K562 (cell line): ENCODE results near the gene FIS1. TPM values are rescaled to one million over a fixed set of nuclear protein-coding genes. Genes with fewer than 3 reads are reported as not detected.
A peak's percentile ranks its signal among the peaks of the same experiment; 100 is the strongest.

Experiments used
- ATAC-seq: fragments of 200-7000 bp; cut with Tn5 transposase; 3 replicates; pipeline ENCODE4 v1.9.1; 2020; ENCODE audit warnings: moderate library complexity
- BruUV-seq: library from RNA; stranded (reverse); fragments of 400-500 nt; replicated peaks from 2 replicates; lab custom pipeline; 2021; lab: Mats Ljungman, UMichigan
- CTCF ChIA-PET: fragments of 300-600 bp; formaldehyde crosslinking; extraction: SDS; loops from one replicate; lab custom pipeline; 2021; ENCODE audit warnings: low intra/inter-chr PET ratio; lab: Yijun Ruan, JAX
- POLR2A ChIA-PET: fragments of 300-600, 350-650 bp; sonication (Branson Sonifier 250); formaldehyde crosslinking; extraction: SDS; loops from one replicate; lab custom pipeline; 2021; ENCODE audit warnings: antibody characterized with exemption, inconsistent platforms; lab: Yijun Ruan, JAX
- DNase-seq, 4 experiments: peaks; one replicate each; pipeline versions ENCODE4 v3.0.0 to v3.0.0-alpha.2; 2011 to 2018; ENCODE audit warnings: low spot score in 3 of 4, mixed read lengths in 3 of 4; ENCODE audit errors: extremely low read depth in 1 of 4
- FAIRE-seq: peaks from 2 replicates; lab custom pipeline; 2011; peaks lifted over from hg19 to GRCh38; lab: Jason Lieb, UNC
- H2AFZ ChIP-seq: 2 replicates; pipeline ENCODE4 v1.6.0; 2011; ENCODE audit warnings: low read depth, low read length, control low read depth, inconsistent platforms
- H3K27ac ChIP-seq: fragments of 200-600 bp; 3 replicates; pipeline ENCODE4 v1.8.0; 2011; ENCODE audit warnings: low read depth, mild to moderate bottlenecking, control low read depth, inconsistent platforms, low read length, moderate library complexity, mixed read lengths; ENCODE audit errors: extremely low read depth
- H3K27me3 ChIP-seq, 2 experiments: fragments of 300-600 bp in 1 of 2; 2 replicates in 1 of 2; 3 replicates in 1 of 2; pipeline versions ENCODE4 v1.6.0 to v1.8.0; 2011; ENCODE audit warnings: inconsistent platforms in 2 of 2, low read length in 2 of 2, mild to moderate bottlenecking in 1 of 2, mixed read lengths in 1 of 2, moderate library complexity in 1 of 2; ENCODE audit not compliant: control insufficient read depth in 2 of 2, insufficient read depth in 2 of 2
- H3K36me3 ChIP-seq: fragments of 300-600 bp; 3 replicates; pipeline ENCODE4 v1.8.0; 2011; ENCODE audit warnings: mild to moderate bottlenecking, low read length, inconsistent platforms; ENCODE audit not compliant: control insufficient read depth, insufficient read depth
- H3K4me1 ChIP-seq, 2 experiments: fragments of 200-600 bp in 1 of 2; replicated peaks in 1 of 2; 2 replicates in 1 of 2; 3 replicates in 1 of 2; pipeline versions ENCODE4 v1.5.1 to v1.8.0; 2011; ENCODE audit warnings: inconsistent platforms in 2 of 2, low read length in 2 of 2, mild to moderate bottlenecking in 1 of 2, mixed read lengths in 1 of 2, moderate library complexity in 1 of 2; ENCODE audit not compliant: control insufficient read depth in 2 of 2, insufficient read depth in 2 of 2
- H3K4me2 ChIP-seq: 2 replicates; pipeline ENCODE4 v1.6.1; 2011; ENCODE audit warnings: low read length, control low read depth, inconsistent platforms, mixed read lengths; ENCODE audit not compliant: insufficient read depth
- H3K4me3 ChIP-seq: fragments of 200-600 bp; sonication (generic), shearing (Covaris generic); 2 replicates; pipeline ENCODE4 v1.5.1; 2016; ENCODE audit warnings: control low read depth, inconsistent platforms
- H3K79me2 ChIP-seq: fragments of 200-600 bp; 3 replicates; pipeline ENCODE4 v1.8.0; 2011; ENCODE audit warnings: low read length, inconsistent platforms; ENCODE audit not compliant: control insufficient read depth, insufficient read depth
- H3K9ac ChIP-seq, 2 experiments: 2 replicates each; pipeline versions ENCODE4 v1.6.0 to v1.6.1; 2011; ENCODE audit warnings: low read depth in 2 of 2, low read length in 2 of 2, control low read depth in 1 of 2, inconsistent platforms in 1 of 2, mild to moderate bottlenecking in 1 of 2, mixed read lengths in 1 of 2; ENCODE audit not compliant: insufficient read depth in 1 of 2
- H3K9me1 ChIP-seq: one replicate; pipeline ENCODE4 v1.6.0; 2011; ENCODE audit warnings: inconsistent platforms, mild to moderate bottlenecking, low read length, moderate library complexity; ENCODE audit not compliant: control insufficient read depth, insufficient read depth
- H3K9me3 ChIP-seq: replicated peaks from 2 replicates; pipeline ENCODE4 v1.5.1; 2011; ENCODE audit warnings: low read depth, low read length, inconsistent platforms; ENCODE audit not compliant: control insufficient read depth, insufficient read depth
- H4K20me1 ChIP-seq: replicated peaks from 2 replicates; pipeline ENCODE4 v1.6.1; 2011; ENCODE audit warnings: low read length, inconsistent platforms, mixed read lengths; ENCODE audit not compliant: control insufficient read depth, insufficient read depth
- BHLHE40 ChIP-seq: IDR thresholded peaks from 2 replicates; pipeline ENCODE4 v1.6.1; 2011; ENCODE audit warnings: low read length, improper control_type of control experiment
- EHMT2 ChIP-seq: fragments of 450-650 bp; IDR thresholded peaks from 2 replicates; pipeline ENCODE4 v1.6.1; 2018; ENCODE audit warnings: antibody characterized with exemption
- EP400 ChIP-seq: fragments of 450-650 bp; IDR thresholded peaks from 2 replicates; pipeline ENCODE4 v1.6.1; 2017; ENCODE audit warnings: antibody characterized with exemption, mild to moderate bottlenecking, moderate library complexity
- HDAC3 ChIP-seq: fragments of 450-650 bp; IDR thresholded peaks from 2 replicates; pipeline ENCODE4 v1.6.1; 2018; ENCODE audit warnings: borderline replicate concordance, mild to moderate bottlenecking, moderate library complexity; ENCODE audit not compliant: partially characterized antibody
- HMG20B ChIP-seq: fragments of 250-450 bp; sonication (Bioruptor Pico); IDR thresholded peaks from 2 replicates; pipeline ENCODE4 v1.5.0; 2021; ENCODE audit warnings: mild to moderate bottlenecking
- KAT2B ChIP-seq: IDR thresholded peaks from one replicate; pipeline ENCODE4 v1.6.1; 2012; ENCODE audit warnings: low read depth, mild to moderate bottlenecking, control low read depth, inconsistent platforms, low read length, moderate library complexity
- MYBL2 ChIP-seq, 2 experiments: fragments of 450-650 bp in 1 of 2; sonication (generic) in 1 of 2; formaldehyde crosslinking in 1 of 2; IDR thresholded peaks; 2 replicates each; pipeline versions ENCODE4 v1.6.1 to v1.8.1; 2017 to 2022; ENCODE audit warnings: borderline replicate concordance in 1 of 2, inconsistent platforms in 1 of 2, low read depth in 1 of 2, mild to moderate bottlenecking in 1 of 2, missing genetic modification reagents in 1 of 2, moderate library complexity in 1 of 2
- MYC ChIP-seq, 2 experiments: fragments of 250-450 bp in 1 of 2; sonication (Bioruptor Pico) in 1 of 2; IDR thresholded peaks; 2 replicates each; pipeline versions ENCODE4 v1.5.1 to v1.6.1; 2012 to 2021; ENCODE audit warnings: low read depth in 2 of 2, borderline replicate concordance in 1 of 2, improper control_type of control experiment in 1 of 2, low read length in 1 of 2, mild to moderate bottlenecking in 1 of 2, moderate library complexity in 1 of 2
- RBM14 ChIP-seq: fragments of 200-400 bp; formaldehyde crosslinking; IDR thresholded peaks from 2 replicates; pipeline ENCODE4 v1.6.1; 2018; ENCODE audit warnings: low read depth, mild to moderate bottlenecking, low read length, moderate library complexity, borderline replicate concordance; ENCODE audit not compliant: insufficient read depth
- RBM22 ChIP-seq: fragments of 200-400 bp; formaldehyde crosslinking; IDR thresholded peaks from 2 replicates; pipeline ENCODE4 v1.6.1; 2018; ENCODE audit warnings: low read length, low read depth; ENCODE audit not compliant: poor library complexity, severe bottlenecking
- RBM25 ChIP-seq: fragments of 200-400 bp; formaldehyde crosslinking; IDR thresholded peaks from 2 replicates; pipeline ENCODE4 v1.6.1; 2018; ENCODE audit warnings: low read length, low read depth, moderate library complexity; ENCODE audit not compliant: severe bottlenecking
- SP2 ChIP-seq: IDR thresholded peaks from 2 replicates; pipeline ENCODE4 v1.6.1; 2011; ENCODE audit warnings: mild to moderate bottlenecking, low read depth, low read length, moderate library complexity; ENCODE audit not compliant: poor library complexity, severe bottlenecking; ENCODE audit errors: extremely low read depth
- STAG1 ChIP-seq: sonication (generic); formaldehyde crosslinking; IDR thresholded peaks from 2 replicates; pipeline ENCODE4 v1.5.0; 2020; ENCODE audit warnings: missing genetic modification reagents, borderline replicate concordance
- TCF7 ChIP-seq: sonication (generic); IDR thresholded peaks from 2 replicates; pipeline ENCODE4 v1.6.1; 2016; ENCODE audit warnings: antibody characterized with exemption, borderline replicate concordance
- ZFX ChIP-seq: sonication (generic); formaldehyde crosslinking; IDR thresholded peaks from 2 replicates; pipeline ENCODE4 v1.8.0; 2022; ENCODE audit warnings: mild to moderate bottlenecking, missing genetic modification reagents, moderate library complexity
- ZKSCAN8 ChIP-seq: fragments of 200-800 bp; sonication (Bioruptor generic); IDR thresholded peaks from 2 replicates; pipeline ENCODE4 v1.6.1; 2016; ENCODE audit warnings: missing genetic modification characterization, missing compliant biosample characterization
- ZNF23 ChIP-seq: fragments of 250-450 bp; sonication (Bioruptor Pico); IDR thresholded peaks from 2 replicates; pipeline ENCODE4 v1.4.0; 2020; ENCODE audit warnings: mild to moderate bottlenecking
- ZNF586 ChIP-seq: fragments of 450-650 bp; formaldehyde crosslinking; conservative IDR thresholded peaks from 2 replicates; pipeline ENCODE4 v1.4.0; 2020; ENCODE audit warnings: mild to moderate bottlenecking, moderate library complexity
- ZNF644 ChIP-seq: fragments of 200-800 bp; sonication (Bioruptor generic); IDR thresholded peaks from 2 replicates; pipeline ENCODE4 v1.6.1; 2016; ENCODE audit warnings: low read depth, missing genetic modification characterization, missing compliant biosample characterization
- ZNF764 ChIP-seq: fragments of 250-450 bp; sonication (Bioruptor Pico); IDR thresholded peaks from 2 replicates; pipeline ENCODE4 v1.4.0; 2020; ENCODE audit warnings: low read depth, mild to moderate bottlenecking, moderate library complexity
- WGBS: fragments of 100-300 bp; shearing (Covaris generic); methylation state at CpG from one replicate; pipeline ENCODE4 v1.1.6; 2016; ENCODE audit warnings: low coverage, mixed read lengths; ENCODE audit not compliant: insufficient coverage; ENCODE audit errors: missing lambda C conversion rate; 5-methylcytosine and 5-hydroxymethylcytosine counted together
- in situ Hi-C: fragments of 300-500 bp; cut with MboI; formaldehyde crosslinking; loops from 4 replicates; pipeline ENCODE4 v1.15.0; 2018; ENCODE audit warnings: inconsistent platforms, mixed read lengths
- intact Hi-C: fragments of 100-400 bp; cut with micrococcal nuclease; formaldehyde crosslinking; loops from 2 replicates; pipeline ENCODE4 v1.14.2; 2022
- polyA plus RNA-seq, 8 experiments: library from polyadenylated mRNA; depleted of rRNA in 4 of 8; stranded (reverse) in 5 of 8; unstranded in 3 of 8; fragments of >200 nt; fragmentation: Nextera tagmentation in 2 of 8; fragmentation: Illumina TruSeq in 1 of 8; extraction: Ambion mirVana in 2 of 8; extraction: Trizol in 1 of 8; gene quantifications; 2 replicates each; pipeline versions ENCODE4 v1.2.1 to v1.2.3, GENCODE V29; 2011 to 2014; ENCODE audit warnings: inconsistent platforms in 1 of 8, missing spikeins in 1 of 8
- total RNA-seq, 7 experiments: library from RNA; depleted of rRNA in 6 of 7; stranded (reverse); fragments of >200 nt in 6 of 7; fragmentation: Illumina TruSeq in 2 of 7; extraction: Trizol in 2 of 7; gene quantifications; 2 replicates each; pipeline versions ENCODE4 v1.2.1 to v1.2.3, GENCODE V29; 2011 to 2021; ENCODE audit warnings: low replicate concordance in 1 of 7
- TF ChIP-seq, protein P1 (sequence below): fragments of 450-650 bp; IDR thresholded peaks from 2 replicates; pipeline ENCODE4 v1.6.1; 2016; ENCODE audit warnings: antibody characterized with exemption

The FIS1 gene
- total and polyA plus RNA-seq, 9 of the 15 experiments (the other 6 are each of a cell fraction or from before 2014, with no cell fraction given), result 86.0 to 257 (median 144) TPM

DNA sequence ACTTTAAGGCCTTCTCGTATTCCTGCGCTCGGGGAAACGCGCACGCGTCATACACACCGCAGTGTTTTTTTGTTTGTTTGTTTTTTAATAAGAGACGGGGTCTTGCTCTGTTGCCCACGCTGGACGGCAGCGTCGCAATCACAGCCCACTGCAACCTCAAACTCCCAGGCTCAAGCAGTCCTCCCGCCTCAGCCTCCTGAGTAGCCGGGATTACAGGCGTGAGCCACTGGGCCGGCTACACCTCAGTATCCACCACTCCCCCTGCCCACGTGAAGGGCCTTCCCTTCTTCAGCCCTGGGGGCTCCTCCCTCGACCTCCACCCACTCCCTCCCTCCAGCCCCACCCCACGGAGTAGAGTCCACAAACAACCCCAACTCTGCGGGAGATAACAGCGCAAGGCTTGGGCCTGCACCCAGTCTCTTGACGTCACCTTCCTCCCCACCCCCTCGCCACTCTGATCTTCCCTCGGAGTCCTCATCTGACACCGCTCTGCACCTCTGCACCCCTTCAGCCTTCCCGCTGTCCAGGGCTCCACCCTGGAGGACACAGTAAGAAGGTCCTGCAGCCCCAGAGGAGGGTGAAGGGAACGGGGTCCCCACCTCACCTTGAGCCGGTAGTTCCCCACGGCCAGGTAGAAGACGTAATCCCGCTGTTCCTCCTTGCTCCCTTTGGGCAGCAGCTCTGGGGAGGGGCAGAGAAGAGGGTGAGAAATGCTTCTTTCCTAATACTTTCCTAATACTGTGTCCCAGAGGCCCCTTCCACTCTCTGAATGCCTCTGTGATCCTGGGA, 4.5 kb downstream of the FIS1 start:
- DNase-seq (peak; percentile 86 to 90 (median 88)), FAIRE-seq (peak; percentile 84), ATAC-seq (peak; percentile 24)
- Histone ChIP-seq H3K9me3 (no peaks in the 10 kb centered on the region), H3K4me2 (peak overlapping the region; percentile 68), H2AFZ (0 out of 2 replicates have a peak overlapping the region, but pooled peaks have one; percentile 20), H4K20me1 (peaks cover 7% of the 10 kb centered on the region; the same call in 1 of the 2 replicates), H3K9ac (peak overlapping the region in 1 of 2 experiments; percentile 39; a peak in 2 of 4 replicates), H3K4me1 (peaks cover 19 to 83% of the 10 kb centered on the region in 2 experiments; a peak in 4 of 5 replicates), H3K79me2 (peaks cover 36% of the 10 kb centered on the region), H3K9me1 (no peaks in the 10 kb centered on the region), H3K27me3 (no peaks in the 10 kb centered on the region), H3K4me3 (no peak overlapping the region), H3K36me3 (peaks cover 56% of the 10 kb centered on the region), H3K27ac (peak overlapping the region; percentile 43)
- no TSS peak for BruUV-seq
- intact Hi-C loops (no loop called here), in situ Hi-C loops (no loop called here)
- CTCF ChIA-PET, result no interaction called here
- WGBS, result 68% methylated on average over 28 of the region's 32 CpGs
- POLR2A ChIA-PET, result interaction anchor here (0.6 kb wide), 1 partner anchor 9 kb away, joined by 3 read pairs; no protein-coding TSS in a partner anchor
- TF ChIP-seq RBM14, result no peak
- TF ChIP-seq SP2, result no peak
- TF ChIP-seq TCF7, result no peak
- TF ChIP-seq EP400, result no peak
- TF ChIP-seq ZFX (CRISPR knock-in tag), result peak; percentile 76
- no peak for TF ChIP-seq ZNF586 (CRISPR knock-in tag)
- TF ChIP-seq, protein P1, sequence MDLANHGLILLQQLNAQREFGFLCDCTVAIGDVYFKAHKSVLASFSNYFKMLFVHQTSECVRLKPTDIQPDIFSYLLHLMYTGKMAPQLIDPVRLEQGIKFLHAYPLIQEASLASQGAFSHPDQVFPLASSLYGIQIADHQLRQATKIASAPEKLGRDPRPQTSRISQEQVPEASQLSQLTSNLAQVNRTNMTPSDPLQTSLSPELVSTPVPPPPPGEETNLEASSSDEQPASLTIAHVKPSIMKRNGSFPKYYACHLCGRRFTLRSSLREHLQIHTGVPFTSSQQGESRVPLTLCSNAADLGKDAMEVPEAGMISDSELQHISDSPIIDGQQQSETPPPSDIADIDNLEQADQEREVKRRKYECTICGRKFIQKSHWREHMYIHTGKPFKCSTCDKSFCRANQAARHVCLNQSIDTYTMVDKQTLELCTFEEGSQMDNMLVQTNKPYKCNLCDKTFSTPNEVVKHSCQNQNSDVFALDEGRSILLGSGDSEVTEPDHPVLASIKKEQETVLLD, result no peak
- no peak for TF ChIP-seq BHLHE40
- no peak for TF ChIP-seq HDAC3
- no peak for TF ChIP-seq HMG20B (CRISPR knock-in tag)
- TF ChIP-seq ZKSCAN8, result no peak
- TF ChIP-seq KAT2B, result no peak
- TF ChIP-seq STAG1 (CRISPR knock-in tag), result no peak
- TF ChIP-seq MYC (IDR thresholded peaks at IDR 0.05; ENCODE audit: low read depth, low read length), result peak; percentile 27; the same call in 1 of the 2 replicates
- no peak for TF ChIP-seq MYC (CRISPR knock-in tag; IDR thresholded peaks at IDR 0.05; ENCODE audit: borderline replicate concordance, low read depth)
- no peak for TF ChIP-seq EHMT2
- TF ChIP-seq RBM22, result no peak
- TF ChIP-seq RBM25, result no peak
- no peak for TF ChIP-seq ZNF644 (tag)
- TF ChIP-seq ZNF23 (CRISPR knock-in tag), result no peak
- TF ChIP-seq MYBL2 (IDR thresholded peaks at IDR 0.05; ENCODE audit: low read depth), result no peak
- no peak for TF ChIP-seq MYBL2 (CRISPR knock-in tag; IDR thresholded peaks at IDR 0.05; ENCODE audit: borderline replicate concordance)
- TF ChIP-seq ZNF764, result no peak
